ENCODE results near the gene SEC14L1.

DNA sequence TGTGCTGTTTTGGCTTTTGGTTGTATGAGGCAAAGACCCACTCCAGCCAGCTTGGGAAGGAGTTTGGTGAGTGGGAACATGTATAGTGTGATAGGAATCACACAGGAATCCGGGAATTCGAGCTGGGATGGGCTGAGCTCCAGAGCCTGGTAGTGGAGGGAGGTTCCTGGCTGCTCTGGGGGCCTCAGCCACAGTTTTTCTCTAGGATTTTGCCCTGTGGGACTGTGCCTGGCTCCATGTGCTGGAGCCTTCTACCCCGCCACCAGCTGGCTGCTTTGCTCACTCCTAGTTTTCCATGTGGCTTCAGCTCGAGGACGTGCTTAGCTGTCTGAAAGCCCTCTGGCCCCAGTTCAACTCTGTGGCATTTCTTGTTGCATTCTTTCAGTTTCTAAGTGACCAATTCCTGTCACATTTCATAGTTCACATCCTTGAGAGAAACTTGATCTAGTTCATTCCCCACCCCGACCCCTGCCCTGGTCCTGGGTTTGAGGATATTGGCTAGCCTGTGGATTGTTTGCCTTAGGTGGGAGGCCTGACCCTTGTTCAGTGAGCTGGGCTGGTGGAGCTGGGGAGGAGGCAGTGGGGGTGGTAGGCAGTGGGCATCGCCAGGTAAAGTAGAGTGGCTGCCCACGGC lies 5.0 kb downstream of the SEC14L1 start:
- no peak for TF ChIP-seq POLR2A (IDR thresholded peaks at IDR 0.05)
- TF ChIP-seq, protein P1, sequence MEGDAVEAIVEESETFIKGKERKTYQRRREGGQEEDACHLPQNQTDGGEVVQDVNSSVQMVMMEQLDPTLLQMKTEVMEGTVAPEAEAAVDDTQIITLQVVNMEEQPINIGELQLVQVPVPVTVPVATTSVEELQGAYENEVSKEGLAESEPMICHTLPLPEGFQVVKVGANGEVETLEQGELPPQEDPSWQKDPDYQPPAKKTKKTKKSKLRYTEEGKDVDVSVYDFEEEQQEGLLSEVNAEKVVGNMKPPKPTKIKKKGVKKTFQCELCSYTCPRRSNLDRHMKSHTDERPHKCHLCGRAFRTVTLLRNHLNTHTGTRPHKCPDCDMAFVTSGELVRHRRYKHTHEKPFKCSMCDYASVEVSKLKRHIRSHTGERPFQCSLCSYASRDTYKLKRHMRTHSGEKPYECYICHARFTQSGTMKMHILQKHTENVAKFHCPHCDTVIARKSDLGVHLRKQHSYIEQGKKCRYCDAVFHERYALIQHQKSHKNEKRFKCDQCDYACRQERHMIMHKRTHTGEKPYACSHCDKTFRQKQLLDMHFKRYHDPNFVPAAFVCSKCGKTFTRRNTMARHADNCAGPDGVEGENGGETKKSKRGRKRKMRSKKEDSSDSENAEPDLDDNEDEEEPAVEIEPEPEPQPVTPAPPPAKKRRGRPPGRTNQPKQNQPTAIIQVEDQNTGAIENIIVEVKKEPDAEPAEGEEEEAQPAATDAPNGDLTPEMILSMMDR (IDR thresholded peaks at IDR 0.05) = peak in 2 of 7 experiments; percentile 19 to 30
